ENCODE measurements around the gene DNHD1. TPM values are rescaled to one million over a fixed set of nuclear protein-coding genes. Genes with fewer than 3 reads are reported as not detected.

Gene DNHD1
- polyA plus RNA-seq, 6 donors from 2014 or later = 0.90 to 2.6 (median 1.7) TPM

GRCh38 chr11:6567371-6567745 is 70.3 kb downstream of the DNHD1 start:
- no peaks in the 10 kb centered on the region for H3K27me3 Mint-ChIP-seq
- no peak overlapping the region for H3K4me3 Mint-ChIP-seq
- peaks cover 0 to 13% (median 7%) of the 10 kb centered on the region in 3 donors for H3K4me1 Mint-ChIP-seq
- peaks cover 3 to 4% of the 10 kb centered on the region in 2 donors for H3K36me3 Mint-ChIP-seq
- ATAC-seq (ENCODE audit: low read depth in 2 of 2) = no peak
- no peak for DNase-seq
- H3K9me3 Mint-ChIP-seq = no peaks in the 10 kb centered on the region
- H3K27ac Mint-ChIP-seq = no peak overlapping the region

- no peaks in the 10 kb centered on the region for H3K27me3 Mint-ChIP-seq
- H3K36me3 Mint-ChIP-seq = no peaks in the 10 kb centered on the region
- H3K27ac Mint-ChIP-seq = peak overlapping the region in 1 of 6 donors; percentile 20
- no peaks in the 10 kb centered on the region for H3K9me3 Mint-ChIP-seq
- ATAC-seq (ENCODE audit: low read depth in 2 of 2) = no peak
- H3K4me3 Mint-ChIP-seq = no peak overlapping the region
- DNase-seq = no peak
- H3K4me1 Mint-ChIP-seq = peaks cover 0 to 13% (median 7%) of the 10 kb centered on the region in 3 donors
These were observed 71.3 kb downstream of the DNHD1 start for GRCh38 chr11:6568191-6568918.

GRCh38 chr11:6569706-6570105 is 72.6 kb downstream of the DNHD1 start:
- no peak for ATAC-seq (ENCODE audit: low read depth in 2 of 2)
- H3K27me3 Mint-ChIP-seq = no peaks in the 10 kb centered on the region
- H3K9me3 Mint-ChIP-seq = no peaks in the 10 kb centered on the region
- DNase-seq = no peak
- H3K36me3 Mint-ChIP-seq = no peaks in the 10 kb centered on the region
- peak overlapping the region in 1 of 8 donors; percentile 16 for H3K4me3 Mint-ChIP-seq
- peaks cover 0 to 13% (median 7%) of the 10 kb centered on the region in 3 donors for H3K4me1 Mint-ChIP-seq
- H3K27ac Mint-ChIP-seq = peak overlapping the region in 4 of 6 donors; percentile 58 to 91 (median 75)

- Mint-ChIP-seq H3K27ac (peak overlapping the region in 1 of 6 donors; percentile 76), H3K27me3 (no peaks in the 10 kb centered on the region), H3K4me1 (peaks cover 0 to 12% (median 7%) of the 10 kb centered on the region in 3 donors), H3K4me3 (no peak overlapping the region), H3K36me3 (no peaks in the 10 kb centered on the region), H3K9me3 (no peaks in the 10 kb centered on the region)
- no peak for ATAC-seq (ENCODE audit: low read depth in 2 of 2)
- DNase-seq = no peak
These were observed 73.8 kb downstream of the DNHD1 start for GRCh38 chr11:6570691-6571427.

- H3K27me3 Mint-ChIP-seq = no peaks in the 10 kb centered on the region
- H3K27ac Mint-ChIP-seq = peak overlapping the region in 1 of 6 donors; percentile 76
- DNase-seq = no peak
- no peaks in the 10 kb centered on the region for H3K36me3 Mint-ChIP-seq
- peak overlapping the region in 1 of 8 donors; percentile 18 for H3K4me3 Mint-ChIP-seq
- ATAC-seq (ENCODE audit: low read depth in 2 of 2) = no peak
- no peaks in the 10 kb centered on the region for H3K9me3 Mint-ChIP-seq
- H3K4me1 Mint-ChIP-seq = peaks cover 0 to 13% (median 9%) of the 10 kb centered on the region in 3 donors
These were observed 74.4 kb downstream of the DNHD1 start for GRCh38 chr11:6571434-6572008.

- no peaks in the 10 kb centered on the region for H3K9me3 Mint-ChIP-seq
- no peaks in the 10 kb centered on the region for H3K36me3 Mint-ChIP-seq
- H3K27me3 Mint-ChIP-seq = no peaks in the 10 kb centered on the region
- ATAC-seq (ENCODE audit: low read depth in 2 of 2) (no peak), DNase-seq (no peak)
- H3K4me1 Mint-ChIP-seq = peaks cover 4 to 14% (median 12%) of the 10 kb centered on the region in 3 donors
- no peak overlapping the region for H3K4me3 Mint-ChIP-seq
- no peak overlapping the region for H3K27ac Mint-ChIP-seq
These were observed 75.1 kb downstream of the DNHD1 start for GRCh38 chr11:6572215-6572614.

GRCh38 chr11:6574816-6575715 is 78.0 kb downstream of the DNHD1 start:
- peaks cover 4 to 8% (median 5%) of the 10 kb centered on the region in 3 donors for H3K4me1 Mint-ChIP-seq
- H3K36me3 Mint-ChIP-seq = no peaks in the 10 kb centered on the region
- ATAC-seq (ENCODE audit: low read depth in 2 of 2) = no peak
- no peaks in the 10 kb centered on the region for H3K9me3 Mint-ChIP-seq
- H3K4me3 Mint-ChIP-seq = no peak overlapping the region
- no peaks in the 10 kb centered on the region for H3K27me3 Mint-ChIP-seq
- H3K27ac Mint-ChIP-seq = no peak overlapping the region
- DNase-seq = no peak

- Mint-ChIP-seq H3K4me3 (peak overlapping the region in 1 of 8 donors; percentile 3), H3K9me3 (peaks cover 0 to 4% (median 0%) of the 10 kb centered on the region in 7 donors), H3K27me3 (no peaks in the 10 kb centered on the region), H3K36me3 (no peaks in the 10 kb centered on the region), H3K4me1 (peaks cover 4 to 8% (median 5%) of the 10 kb centered on the region in 3 donors), H3K27ac (peak overlapping the region in 2 of 6 donors; percentile 28 to 66)
- ATAC-seq (ENCODE audit: low read depth in 2 of 2) = no peak
- DNase-seq = no peak
These were observed 79.6 kb downstream of the DNHD1 start for GRCh38 chr11:6576471-6577373.

GRCh38 chr11:6578134-6578533 is 81.1 kb downstream of the DNHD1 start:
- Mint-ChIP-seq H3K4me3 (no peak overlapping the region), H3K27me3 (no peaks in the 10 kb centered on the region), H3K9me3 (peaks cover 0 to 16% (median 7%) of the 10 kb centered on the region in 7 donors), H3K27ac (peak overlapping the region in 2 of 6 donors; percentile 30 to 41), H3K36me3 (peaks cover 5 to 6% of the 10 kb centered on the region in 2 donors), H3K4me1 (peaks cover 4 to 8% (median 5%) of the 10 kb centered on the region in 3 donors)
- DNase-seq (no peak), ATAC-seq (ENCODE audit: low read depth in 2 of 2) (peak in 1 of 2 donors; percentile 28)

- Mint-ChIP-seq H3K4me3 (no peak overlapping the region), H3K36me3 (peaks cover 18 to 20% of the 10 kb centered on the region in 2 donors), H3K27me3 (no peaks in the 10 kb centered on the region), H3K27ac (peak overlapping the region in 1 of 6 donors; percentile 32), H3K4me1 (peaks cover 4 to 8% (median 5%) of the 10 kb centered on the region in 3 donors), H3K9me3 (peaks cover 0 to 30% (median 20%) of the 10 kb centered on the region in 7 donors)
- DNase-seq (no peak), ATAC-seq (ENCODE audit: low read depth in 2 of 2) (no peak)
These were observed 82.6 kb downstream of the DNHD1 start for GRCh38 chr11:6579681-6580080.

- H3K27me3 Mint-ChIP-seq = no peaks in the 10 kb centered on the region
- peaks cover 0 to 34% (median 22%) of the 10 kb centered on the region in 7 donors for H3K9me3 Mint-ChIP-seq
- H3K4me1 Mint-ChIP-seq = no peaks in the 10 kb centered on the region
- no peak for ATAC-seq (ENCODE audit: low read depth in 2 of 2)
- H3K4me3 Mint-ChIP-seq = no peak overlapping the region
- no peak overlapping the region for H3K27ac Mint-ChIP-seq
- no peak for DNase-seq
- H3K36me3 Mint-ChIP-seq = peaks cover 21 to 24% of the 10 kb centered on the region in 2 donors
These were observed 86.5 kb downstream of the DNHD1 start for GRCh38 chr11:6583584-6583983.

GRCh38 chr11:6584528-6584927 is 87.4 kb downstream of the DNHD1 start:
- no peak overlapping the region for H3K27ac Mint-ChIP-seq
- H3K4me3 Mint-ChIP-seq = no peak overlapping the region
- peaks cover 0 to 34% (median 22%) of the 10 kb centered on the region in 7 donors for H3K9me3 Mint-ChIP-seq
- peaks cover 21 to 24% of the 10 kb centered on the region in 2 donors for H3K36me3 Mint-ChIP-seq
- H3K27me3 Mint-ChIP-seq = no peaks in the 10 kb centered on the region
- no peak for DNase-seq
- no peaks in the 10 kb centered on the region for H3K4me1 Mint-ChIP-seq
- no peak for ATAC-seq (ENCODE audit: low read depth in 2 of 2)
